ENCODE measurements around the gene PTPRM. TPM values are rescaled to one million over a fixed set of nuclear protein-coding genes. Genes with fewer than 3 reads are reported as not detected.

Gene PTPRM
- total RNA-seq, 1 experiment from 2014 or later: 14.5 TPM

DNA sequence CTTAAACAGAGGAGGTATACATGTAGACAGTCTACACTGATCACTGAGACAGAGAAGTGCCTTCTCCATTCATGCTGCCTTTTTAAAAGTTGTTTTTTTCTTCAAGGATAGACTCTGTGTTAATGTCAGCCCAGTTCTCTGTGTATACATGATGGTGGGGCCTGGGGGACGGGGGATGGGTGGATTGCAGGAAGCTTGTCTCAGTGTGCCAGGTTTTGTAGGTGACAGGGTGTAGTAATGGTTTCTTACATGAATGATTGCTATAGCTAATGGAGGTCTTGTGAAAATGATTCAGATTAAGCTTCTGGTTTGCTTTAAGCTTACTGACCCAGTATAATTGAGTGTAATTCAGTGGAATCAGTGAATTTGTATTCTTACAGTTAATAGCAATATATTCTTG lies 423.6 kb downstream of the PTPRM start:
- no TSS peak for BruUV-seq (replicated peaks)
- Histone ChIP-seq H3K9me2 (ENCODE audit: insufficient read depth) (no peaks in the 10 kb centered on the region), H3K4me2 (ENCODE audit: low read length) (no peak overlapping the region), H3K9ac (ENCODE audit: low read length) (no peak overlapping the region), H2AFZ (ENCODE audit: low read depth, low read length, poor library complexity, severe bottlenecking) (no peak overlapping the region), H3K4me1 (ENCODE audit: control insufficient read depth in 1 of 2, insufficient read depth in 2 of 2, low read length in 2 of 2) (no peaks in the 10 kb centered on the region), H3K36me3 (ENCODE audit: control insufficient read depth in 1 of 2, insufficient read depth in 2 of 2, low read length in 2 of 2) (no peaks in the 10 kb centered on the region), H3K27me3 (ENCODE audit: insufficient read depth, low read length) (no peaks in the 10 kb centered on the region), H3K9me3 (ENCODE audit: control insufficient read depth in 1 of 2, insufficient read depth in 1 of 2, low read depth in 1 of 2, low read length in 2 of 2) (no peaks in the 10 kb centered on the region; a peak in 1 of 4 replicates), H4K20me1 (ENCODE audit: insufficient read depth) (no peaks in the 10 kb centered on the region), H3K27ac (ENCODE audit: low read depth, low read length) (no peak overlapping the region), H3K79me2 (ENCODE audit: insufficient read depth, low read length) (no peaks in the 10 kb centered on the region), H3K4me3 (replicated peaks in 1 of 2; ENCODE audit: low read depth in 1 of 2, low read length in 2 of 2) (no peak overlapping the region)
- POLR2A ChIA-PET: no interaction called here
- intact Hi-C loops (cut with micrococcal nuclease): no loop called here
- TF ChIP-seq SP1 (IDR thresholded peaks at IDR 0.05; ENCODE audit: low read depth): no peak
- RAD21 ChIA-PET (ENCODE audit: low non-redundant PET in 1 of 2, low total read pairs in 2 of 2, uncharacterized antibody in 2 of 2, unreplicated experiment in 2 of 2): no interaction called here
- CTCF ChIA-PET: no interaction called here
- DNase-seq (ENCODE audit: low read depth, low spot score) (no peak), ATAC-seq (no peak)

DNA sequence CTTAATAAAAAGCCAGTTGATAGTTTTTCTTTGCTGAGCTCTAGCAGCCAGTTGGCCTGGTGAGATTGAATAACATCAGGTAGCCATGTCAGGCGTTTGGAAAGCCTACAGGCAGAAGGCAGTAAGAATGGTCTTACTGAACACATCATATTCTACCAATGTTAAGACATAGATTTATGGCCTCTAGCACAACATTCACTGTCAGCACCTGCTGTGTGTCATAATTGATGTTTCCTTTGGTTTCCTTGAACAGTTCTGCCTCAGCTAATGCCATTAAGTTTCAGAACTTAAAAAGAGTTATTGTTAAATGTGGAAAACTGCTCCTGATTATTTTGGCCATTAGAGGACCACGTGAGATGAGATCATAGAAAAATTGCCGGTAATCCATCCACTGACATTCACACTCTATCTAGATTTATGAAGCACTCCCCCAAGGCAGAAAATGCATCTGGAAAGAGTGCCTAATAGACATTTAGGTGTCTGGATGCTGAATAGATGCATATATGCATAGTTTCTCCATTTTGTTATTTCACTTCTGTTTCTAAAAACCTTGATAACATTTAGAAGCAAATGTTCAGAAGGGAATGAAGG lies 434.7 kb downstream of the PTPRM start:
- CTCF ChIA-PET: no interaction called here
- H3K4me3 ChIP-seq (replicated peaks in 1 of 2; ENCODE audit: low read depth in 1 of 2, low read length in 2 of 2): no peak overlapping the region
- no peaks in the 10 kb centered on the region for H3K9me3 ChIP-seq (ENCODE audit: control insufficient read depth in 1 of 2, insufficient read depth in 1 of 2, low read depth in 1 of 2, low read length in 2 of 2)
- DNase-seq (ENCODE audit: low read depth, low spot score) (no peak), ATAC-seq (no peak)
- H2AFZ ChIP-seq (ENCODE audit: low read depth, low read length, poor library complexity, severe bottlenecking): no peak overlapping the region
- RAD21 ChIA-PET (ENCODE audit: low non-redundant PET in 1 of 2, low total read pairs in 2 of 2, uncharacterized antibody in 2 of 2, unreplicated experiment in 2 of 2): no interaction called here
- no peaks in the 10 kb centered on the region for H3K79me2 ChIP-seq (ENCODE audit: insufficient read depth, low read length)
- H4K20me1 ChIP-seq (ENCODE audit: insufficient read depth): no peaks in the 10 kb centered on the region
- no peaks in the 10 kb centered on the region for H3K27me3 ChIP-seq (ENCODE audit: insufficient read depth, low read length)
- H3K4me2 ChIP-seq (ENCODE audit: low read length): no peak overlapping the region
- no peak overlapping the region for H3K27ac ChIP-seq (ENCODE audit: low read depth, low read length)
- BruUV-seq (replicated peaks): no TSS peak
- no peaks in the 10 kb centered on the region for H3K4me1 ChIP-seq (ENCODE audit: control insufficient read depth in 1 of 2, insufficient read depth in 2 of 2, low read length in 2 of 2)
- no peaks in the 10 kb centered on the region for H3K36me3 ChIP-seq (ENCODE audit: control insufficient read depth in 1 of 2, insufficient read depth in 2 of 2, low read length in 2 of 2)
- POLR2A ChIA-PET: no interaction called here
- no peaks in the 10 kb centered on the region for H3K9me2 ChIP-seq (ENCODE audit: insufficient read depth)
- TF ChIP-seq, protein P1, sequence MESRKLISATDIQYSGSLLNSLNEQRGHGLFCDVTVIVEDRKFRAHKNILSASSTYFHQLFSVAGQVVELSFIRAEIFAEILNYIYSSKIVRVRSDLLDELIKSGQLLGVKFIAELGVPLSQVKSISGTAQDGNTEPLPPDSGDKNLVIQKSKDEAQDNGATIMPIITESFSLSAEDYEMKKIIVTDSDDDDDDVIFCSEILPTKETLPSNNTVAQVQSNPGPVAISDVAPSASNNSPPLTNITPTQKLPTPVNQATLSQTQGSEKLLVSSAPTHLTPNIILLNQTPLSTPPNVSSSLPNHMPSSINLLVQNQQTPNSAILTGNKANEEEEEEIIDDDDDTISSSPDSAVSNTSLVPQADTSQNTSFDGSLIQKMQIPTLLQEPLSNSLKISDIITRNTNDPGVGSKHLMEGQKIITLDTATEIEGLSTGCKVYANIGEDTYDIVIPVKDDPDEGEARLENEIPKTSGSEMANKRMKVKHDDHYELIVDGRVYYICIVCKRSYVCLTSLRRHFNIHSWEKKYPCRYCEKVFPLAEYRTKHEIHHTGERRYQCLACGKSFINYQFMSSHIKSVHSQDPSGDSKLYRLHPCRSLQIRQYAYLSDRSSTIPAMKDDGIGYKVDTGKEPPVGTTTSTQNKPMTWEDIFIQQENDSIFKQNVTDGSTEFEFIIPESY (IDR thresholded peaks at IDR 0.05; ENCODE audit: extremely low read depth, insufficient replicate concordance, low read length): no peak
- TF ChIP-seq EZH2phosphoT487 (IDR thresholded peaks at IDR 0.05; ENCODE audit: borderline replicate concordance): no peak
- no peak for TF ChIP-seq RAD21 (IDR thresholded peaks at IDR 0.05; ENCODE audit: low read depth)
- TF ChIP-seq SP1 (IDR thresholded peaks at IDR 0.05; ENCODE audit: low read depth): no peak
- TF ChIP-seq ZNF274 (IDR thresholded peaks at IDR 0.05; ENCODE audit: low read depth, low read length): no peak
- TF ChIP-seq EGR1 (IDR thresholded peaks at IDR 0.05; ENCODE audit: low read depth): no peak
- no peak for TF ChIP-seq POLR2A (IDR thresholded peaks at IDR 0.05; ENCODE audit: borderline replicate concordance, extremely low read depth, insufficient read depth, insufficient read length)
- intact Hi-C loops (cut with micrococcal nuclease): no loop called here
- H3K9ac ChIP-seq (ENCODE audit: low read length): no peak overlapping the region

Data from HCT116 (cell line).